HG02763 (cell line): Measurements from ENCODE around the gene WSCD2.

Experiments used
- ATAC-seq: cut with Tn5 transposase; IDR thresholded peaks from one replicate; pipeline ENCODE4 v1.9.1; 2021; ENCODE audit warnings: mild to moderate bottlenecking, moderate library complexity; ENCODE audit not compliant: unreplicated experiment

Gene WSCD2

DNA sequence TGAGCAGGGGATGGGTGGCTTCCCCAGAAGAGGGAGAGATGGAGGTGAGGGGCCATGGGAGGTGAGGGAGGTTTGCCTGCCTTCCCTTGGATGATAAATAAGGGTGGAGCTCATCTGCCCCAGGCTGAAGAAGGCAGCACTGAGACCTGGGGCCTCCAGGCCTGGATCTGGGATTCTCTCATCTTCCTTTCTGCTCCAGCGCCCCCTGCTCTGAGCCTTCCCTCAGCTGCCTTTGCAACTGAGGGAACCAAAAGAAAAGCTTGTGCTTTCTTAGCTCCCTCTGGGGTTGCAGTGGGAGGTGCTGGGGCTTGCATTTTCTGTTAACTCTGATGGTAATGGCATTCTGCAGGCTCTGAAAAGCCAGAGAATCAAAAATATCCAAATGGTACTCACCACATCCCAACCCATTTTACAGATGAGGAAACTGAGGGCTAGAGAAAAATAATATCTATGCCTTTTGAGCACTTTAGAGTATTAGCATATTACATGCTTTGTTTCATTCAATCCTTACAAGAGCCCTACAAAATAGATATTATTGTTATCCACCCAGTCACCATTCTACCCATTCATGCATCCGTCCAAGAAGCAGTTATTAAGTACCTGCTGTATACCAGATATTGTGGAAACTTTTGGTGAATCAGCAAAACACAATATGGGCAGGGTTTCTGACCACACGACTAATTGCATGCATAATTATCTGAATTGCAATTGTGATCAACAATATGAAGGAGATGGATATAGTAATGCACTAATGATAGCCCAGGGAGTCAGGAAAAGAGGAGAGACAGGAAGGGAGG lies 102.2 kb downstream of the WSCD2 start:
- no peak for ATAC-seq

DNA sequence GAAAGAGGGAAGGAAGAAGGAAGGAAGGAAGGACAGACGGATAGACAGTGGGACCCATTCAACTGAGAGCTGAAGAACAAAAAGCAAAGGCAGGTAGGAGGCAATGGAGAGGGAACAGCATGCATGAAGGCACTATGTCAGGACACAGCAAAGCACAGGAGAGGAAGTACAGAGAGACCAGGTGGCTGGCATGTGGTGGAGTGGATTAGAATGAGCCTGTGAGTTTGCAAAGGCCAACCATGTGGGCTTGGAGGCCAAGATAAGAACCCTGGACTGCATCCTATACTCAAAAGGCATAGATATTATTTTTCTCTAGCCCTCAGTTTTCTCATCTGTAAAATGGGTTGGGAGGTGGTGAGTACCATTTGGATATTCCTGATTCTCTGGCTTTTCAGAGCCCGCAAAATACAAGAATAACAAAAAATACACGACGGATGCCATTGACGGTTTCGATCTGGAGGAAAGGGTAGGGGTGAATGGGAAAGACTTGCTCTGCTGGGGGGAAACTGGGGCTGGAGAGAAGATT lies 102.9 kb downstream of the WSCD2 start:
- no peak for ATAC-seq

DNA sequence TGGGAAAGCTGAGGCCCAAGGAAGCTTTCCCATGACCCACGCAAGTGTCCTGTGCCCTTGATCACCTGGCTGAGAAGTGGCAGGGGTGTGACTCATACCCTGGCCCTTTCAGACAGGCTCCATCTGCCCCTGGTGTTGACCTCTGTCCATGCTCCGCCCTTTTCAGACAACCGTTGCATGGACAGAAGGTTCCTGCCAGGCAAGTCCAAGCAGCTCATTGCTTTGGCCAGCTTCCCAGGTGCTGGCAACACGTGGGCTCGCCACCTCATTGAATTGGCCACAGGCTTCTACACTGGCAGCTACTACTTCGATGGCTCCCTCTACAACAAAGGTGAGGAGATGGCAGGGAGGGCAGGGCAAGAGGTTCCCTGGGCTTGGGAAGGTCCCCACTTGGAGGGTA lies 103.5 kb downstream of the WSCD2 start:
- no peak for ATAC-seq

DNA sequence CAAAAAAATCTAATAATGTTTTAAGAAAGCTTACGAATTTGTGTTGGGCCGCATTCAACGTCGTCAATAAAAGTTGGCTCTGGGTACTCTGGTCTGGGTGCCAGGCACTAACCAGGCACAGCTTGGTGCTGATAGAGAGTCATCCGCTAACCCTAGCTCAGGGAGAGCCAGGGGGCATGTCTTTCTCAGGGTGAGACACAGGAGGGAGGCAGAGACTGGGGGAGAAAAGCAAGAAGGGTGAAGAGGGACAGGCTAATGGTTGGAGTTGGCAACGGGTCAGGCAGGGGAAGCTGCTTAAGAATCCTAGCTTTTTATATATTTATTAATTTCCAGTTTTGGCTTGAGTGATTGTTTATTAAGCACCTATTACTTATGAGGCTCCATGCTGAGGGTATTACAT lies 105.1 kb downstream of the WSCD2 start:
- ATAC-seq = no peak

DNA sequence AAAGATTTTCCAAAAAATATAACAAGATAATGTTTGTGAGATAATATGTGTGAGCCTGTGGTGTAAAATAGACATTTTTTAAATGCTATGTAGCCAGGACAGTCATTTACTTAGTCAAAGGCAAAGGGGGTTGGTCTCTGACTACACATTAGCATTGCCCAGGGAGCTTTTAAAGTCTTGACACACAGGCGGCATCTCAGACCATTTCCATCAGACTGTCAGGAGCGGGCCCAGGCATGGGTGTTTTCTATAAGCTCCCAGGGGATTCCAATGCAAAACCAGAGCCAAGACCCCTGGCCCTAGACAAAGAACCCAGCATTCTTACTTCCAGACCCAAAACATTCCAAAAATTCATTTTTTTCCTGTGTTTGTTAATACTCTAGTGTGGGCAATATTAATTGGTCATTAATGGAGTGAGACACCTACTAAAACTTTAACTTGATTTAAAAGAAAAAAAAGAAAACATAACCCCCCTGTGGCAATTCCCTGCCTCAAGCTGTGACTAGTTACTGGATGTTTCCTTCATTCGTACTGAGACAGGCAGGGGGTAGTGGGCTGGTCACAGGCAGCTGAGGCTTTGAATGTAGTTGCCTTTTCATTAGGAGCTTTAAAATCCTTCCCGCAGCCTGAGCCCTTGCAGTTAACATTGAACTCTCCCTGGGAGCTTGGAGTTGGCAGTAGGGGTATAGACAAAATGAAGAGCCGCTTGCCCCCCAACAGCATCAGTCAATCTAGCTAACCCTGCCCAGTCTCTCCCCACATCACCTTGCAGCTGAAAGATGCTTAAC lies 106.3 kb downstream of the WSCD2 start:
- no peak for ATAC-seq

DNA sequence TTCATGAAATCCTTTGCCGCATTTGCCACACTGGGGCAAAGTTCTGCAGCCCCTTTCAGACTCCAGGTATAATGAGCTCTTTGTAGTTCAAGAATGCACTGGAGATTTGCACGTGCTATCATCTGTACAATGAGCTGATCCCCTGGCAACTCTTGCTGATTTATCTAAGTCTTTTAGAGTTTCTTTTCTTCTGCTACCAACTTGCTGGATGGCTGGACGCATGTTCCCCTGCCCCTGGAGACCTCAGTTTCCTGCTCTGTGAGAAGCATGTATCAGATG lies 106.8 kb downstream of the WSCD2 start:
- no peak for ATAC-seq

DNA sequence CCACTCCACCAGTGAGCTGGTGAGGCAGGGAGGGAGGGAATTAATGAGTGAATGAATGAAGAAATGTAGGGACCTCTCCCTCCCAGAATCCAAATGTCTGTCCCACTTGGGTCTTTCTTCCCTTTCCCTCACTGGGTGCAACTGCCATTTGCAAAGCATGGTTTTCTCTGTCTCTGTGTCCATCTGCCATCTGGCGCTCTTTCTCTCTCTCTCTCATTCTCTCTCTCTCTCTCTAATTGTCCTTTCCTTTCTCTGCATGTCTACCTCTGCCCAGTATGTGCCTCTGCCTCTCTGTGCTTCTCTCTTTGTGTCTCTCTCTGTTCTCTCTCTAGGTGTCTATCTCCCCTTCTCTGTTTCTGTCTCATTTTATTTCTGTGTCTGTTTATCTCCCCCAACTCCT lies 107.3 kb downstream of the WSCD2 start:
- no peak for ATAC-seq

DNA sequence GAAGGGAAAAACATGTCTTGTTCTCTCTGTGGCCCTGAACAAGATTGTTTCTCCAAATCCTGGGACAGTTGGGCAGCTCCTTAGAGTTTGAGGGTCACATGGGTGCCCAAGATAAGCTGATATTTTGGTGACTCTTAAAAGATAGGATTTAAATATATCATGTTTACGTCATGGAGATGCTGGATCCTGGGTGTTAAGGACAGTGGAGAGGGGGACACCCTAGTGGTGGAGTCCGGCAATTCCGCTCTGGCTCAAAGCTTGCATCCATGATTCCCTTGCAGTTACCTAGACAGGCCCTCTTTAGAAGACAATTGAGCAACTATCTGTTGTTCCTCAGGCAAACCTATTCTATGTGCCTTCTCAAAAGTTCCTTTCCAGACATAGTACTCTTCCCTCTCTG lies 108.2 kb downstream of the WSCD2 start:
- ATAC-seq = no peak

DNA sequence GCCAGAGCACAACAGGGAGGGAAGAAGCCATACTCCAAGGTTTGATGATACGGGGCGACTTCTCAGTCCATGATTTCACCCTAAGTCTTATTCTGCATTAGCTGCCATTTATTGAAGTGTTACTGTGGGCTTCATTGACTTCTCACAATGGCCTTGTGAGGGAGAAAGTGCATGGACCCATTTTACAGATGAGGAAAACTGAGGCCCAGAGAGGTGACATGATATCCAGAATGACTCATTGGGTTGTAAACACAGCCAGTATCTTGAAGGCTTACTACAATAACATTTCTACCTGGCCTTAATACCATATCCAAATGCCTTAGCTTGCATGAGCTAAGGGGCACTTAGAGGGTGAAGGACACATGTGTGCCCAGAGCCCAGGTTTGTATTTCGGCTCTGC lies 109.4 kb downstream of the WSCD2 start:
- no peak for ATAC-seq

DNA sequence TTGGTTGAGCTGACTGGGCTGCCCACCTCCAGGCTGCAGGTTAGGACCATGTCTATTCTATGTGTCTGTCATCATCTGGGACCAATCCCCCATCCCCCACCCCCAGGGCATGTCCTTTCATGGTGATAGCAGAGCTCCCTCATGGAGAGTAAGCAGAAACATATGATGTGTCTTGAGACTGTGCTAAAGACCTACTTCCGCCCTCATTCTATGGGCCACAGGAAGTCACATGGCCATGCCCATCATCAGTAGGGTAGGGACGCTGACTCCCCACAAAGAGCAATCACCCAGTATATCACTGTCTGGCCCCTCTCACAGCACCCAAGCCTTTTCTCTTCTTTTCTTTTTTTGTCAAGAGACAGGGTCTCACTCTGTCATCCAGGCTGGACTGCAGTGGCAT lies 110.3 kb downstream of the WSCD2 start:
- ATAC-seq = no peak

DNA sequence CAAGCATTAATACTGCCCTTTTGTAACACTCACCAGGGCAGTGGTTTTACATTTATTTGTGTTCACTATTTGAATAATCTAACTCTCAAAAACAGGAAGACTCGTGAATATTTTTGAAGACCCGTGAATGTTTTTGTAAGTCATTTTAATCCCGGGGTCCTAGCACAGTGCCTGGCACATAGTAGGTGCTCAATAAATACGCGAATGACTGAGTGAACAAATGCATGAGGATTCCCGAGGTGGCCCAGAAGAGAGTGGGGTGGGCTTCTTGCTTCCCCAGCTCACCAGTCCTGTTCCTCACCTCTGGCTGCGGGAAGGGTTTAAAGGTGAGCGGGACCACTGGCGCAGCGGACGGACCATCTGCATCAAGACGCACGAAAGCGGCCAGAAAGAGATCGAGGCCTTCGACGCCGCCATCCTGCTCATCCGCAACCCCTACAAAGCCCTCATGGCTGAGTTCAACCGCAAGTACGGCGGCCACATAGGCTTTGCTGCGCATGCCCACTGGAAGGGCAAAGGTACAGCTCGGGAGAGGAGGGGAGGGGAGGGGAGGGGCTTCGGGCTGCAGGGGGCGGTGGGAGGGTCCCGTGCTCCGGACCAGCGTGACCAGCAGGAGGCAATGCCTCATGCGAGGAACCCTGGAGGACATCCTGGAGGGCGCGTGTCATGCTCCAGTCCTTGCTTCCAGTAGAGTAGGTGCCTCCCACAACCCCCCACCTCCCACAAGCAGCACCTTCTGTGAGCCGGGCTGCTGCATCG lies 111.1 kb downstream of the WSCD2 start:
- ATAC-seq = no peak

DNA sequence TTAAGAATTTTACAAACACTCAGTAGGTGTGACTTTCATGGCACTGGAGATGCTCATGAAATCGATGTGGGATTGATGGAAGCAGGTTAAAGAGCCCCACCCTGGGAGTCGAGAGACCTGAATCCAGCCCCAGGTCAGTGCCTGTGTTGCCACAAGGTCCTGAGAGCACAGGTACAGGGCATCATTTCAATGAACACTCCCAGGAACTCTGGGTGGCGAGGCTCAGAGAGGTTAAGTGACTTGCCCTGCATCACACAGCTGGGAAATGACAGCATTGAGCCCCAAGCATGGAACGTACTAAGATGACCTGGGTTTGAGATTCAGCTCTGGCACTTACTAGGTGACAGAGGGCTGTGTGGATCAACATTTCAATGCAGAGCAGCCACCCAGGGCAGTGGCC lies 111.8 kb downstream of the WSCD2 start:
- ATAC-seq = no peak

DNA sequence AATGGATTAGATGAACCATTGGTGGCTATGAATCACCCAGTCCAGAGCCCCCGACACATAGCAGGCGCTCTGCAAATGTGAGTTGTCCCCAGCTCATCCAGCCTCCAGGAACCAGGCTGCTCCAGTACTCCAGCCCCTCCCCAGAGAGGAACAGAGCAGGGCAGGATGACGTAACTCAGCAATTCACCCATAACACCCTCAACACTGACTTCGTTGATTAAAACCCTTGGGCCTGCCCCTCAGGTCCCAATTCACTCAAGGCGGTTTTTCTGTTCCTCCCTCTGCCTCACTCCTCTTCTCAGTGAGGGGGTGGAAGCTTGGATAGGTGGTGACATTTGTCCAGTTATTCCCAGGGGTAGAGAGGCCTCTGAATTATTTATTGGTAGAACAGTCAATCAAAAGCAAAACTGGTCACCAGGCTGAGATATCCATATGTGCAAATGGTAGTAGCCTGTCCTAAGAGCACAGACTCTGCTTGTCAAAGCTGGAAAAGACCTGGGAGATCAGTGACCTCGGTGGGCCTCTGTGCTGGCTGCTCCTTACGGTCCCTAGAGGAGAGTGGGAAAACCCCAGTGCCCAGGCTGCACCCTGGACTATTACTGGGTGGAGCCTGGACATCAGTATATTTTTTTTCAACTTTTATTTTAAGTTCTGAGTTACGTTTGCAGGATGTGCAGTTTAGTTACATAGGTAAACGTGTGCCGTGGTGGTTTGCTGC lies 113.1 kb downstream of the WSCD2 start:
- no peak for ATAC-seq

DNA sequence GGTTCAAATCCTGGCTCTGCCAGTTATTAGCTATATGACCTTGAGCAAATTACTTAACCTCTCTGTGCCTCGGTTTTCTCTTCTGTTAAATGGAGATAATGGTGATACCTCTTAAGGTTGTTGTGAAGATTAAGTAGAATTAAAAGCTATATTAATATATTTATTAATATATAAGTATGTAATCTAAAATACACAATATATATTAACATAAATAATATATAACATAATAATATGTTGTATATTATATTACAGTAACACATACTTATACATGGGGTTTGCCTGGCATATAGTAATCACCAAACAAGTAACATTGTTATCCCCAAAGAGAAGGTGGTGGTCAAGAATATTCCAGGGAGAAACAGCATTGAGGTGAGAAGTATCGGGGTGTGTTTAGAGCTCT lies 118.0 kb downstream of the WSCD2 start:
- no peak for ATAC-seq

DNA sequence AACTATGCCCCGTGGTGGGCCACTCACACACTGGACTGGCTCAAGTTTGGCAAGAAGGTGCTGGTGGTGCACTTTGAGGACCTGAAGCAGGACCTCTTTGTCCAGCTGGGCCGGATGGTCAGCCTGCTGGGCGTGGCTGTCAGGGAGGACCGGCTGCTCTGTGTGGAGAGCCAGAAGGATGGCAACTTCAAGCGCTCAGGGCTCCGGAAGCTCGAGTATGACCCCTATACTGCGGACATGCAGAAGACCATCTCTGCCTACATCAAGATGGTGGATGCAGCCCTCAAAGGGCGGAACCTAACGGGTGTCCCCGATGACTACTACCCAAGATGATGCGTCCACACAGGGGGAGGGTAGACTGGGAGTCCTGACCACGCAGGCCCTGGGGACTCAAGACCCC lies 118.9 kb downstream of the WSCD2 start:
- ATAC-seq = no peak

DNA sequence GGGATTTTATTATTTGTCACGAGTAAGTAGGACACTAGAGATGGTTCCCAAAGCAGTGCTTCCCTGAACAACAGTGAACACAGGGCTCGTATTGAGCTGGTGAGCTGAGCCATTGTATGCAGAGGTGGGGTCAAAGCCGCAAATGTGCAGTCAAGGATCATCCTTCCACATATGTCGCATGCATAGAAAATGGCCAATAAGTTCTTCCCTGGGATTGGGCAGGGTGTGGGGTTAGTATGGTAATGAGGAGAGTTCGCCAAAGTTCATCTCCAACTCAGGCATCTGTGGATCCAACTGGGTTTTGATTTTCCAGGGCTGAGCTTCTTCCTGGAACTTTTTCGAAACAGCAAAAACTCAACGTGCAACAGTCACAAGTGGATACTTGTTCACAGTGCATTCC lies 123.4 kb downstream of the WSCD2 start:
- no peak for ATAC-seq

DNA sequence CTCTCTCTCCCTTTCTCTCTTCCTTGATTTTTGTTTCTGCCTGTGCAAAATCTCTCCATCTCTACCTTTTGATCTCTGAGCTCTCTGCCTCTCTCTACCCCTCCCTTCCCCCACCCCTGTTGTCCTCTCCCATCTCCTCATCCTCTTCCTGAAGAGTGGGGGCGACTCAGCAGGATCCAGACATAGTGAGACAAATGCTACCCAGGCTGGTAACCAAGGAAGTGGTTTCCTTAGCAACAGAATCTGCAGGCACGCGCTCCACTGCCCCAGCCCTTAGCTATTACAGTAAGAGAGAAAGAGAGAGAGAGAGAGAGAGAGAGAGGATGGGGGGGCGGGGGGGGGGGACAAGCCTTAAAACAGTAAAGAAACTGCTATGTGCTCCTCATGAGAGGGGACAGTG lies 124.5 kb downstream of the WSCD2 start:
- ATAC-seq = no peak

DNA sequence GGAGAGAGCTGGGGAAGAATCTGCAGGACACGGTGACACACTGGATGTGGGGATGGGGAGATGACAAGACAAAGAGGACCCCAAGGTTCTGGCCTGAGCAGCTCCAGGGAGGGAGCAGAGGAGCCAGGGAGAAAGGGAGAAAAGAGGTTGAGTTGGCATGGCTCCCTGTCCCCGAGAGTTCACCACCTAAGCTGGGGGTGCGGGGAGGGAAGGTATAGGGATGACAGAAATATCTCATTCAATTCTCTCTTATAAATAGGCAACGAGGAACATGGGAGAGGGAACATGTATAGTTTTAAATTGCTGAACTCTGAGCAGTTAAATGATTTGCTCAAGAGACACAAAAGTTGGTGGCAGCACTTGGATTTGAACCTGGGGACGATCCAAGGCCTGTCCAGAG lies 124.9 kb downstream of the WSCD2 start:
- no peak for ATAC-seq

DNA sequence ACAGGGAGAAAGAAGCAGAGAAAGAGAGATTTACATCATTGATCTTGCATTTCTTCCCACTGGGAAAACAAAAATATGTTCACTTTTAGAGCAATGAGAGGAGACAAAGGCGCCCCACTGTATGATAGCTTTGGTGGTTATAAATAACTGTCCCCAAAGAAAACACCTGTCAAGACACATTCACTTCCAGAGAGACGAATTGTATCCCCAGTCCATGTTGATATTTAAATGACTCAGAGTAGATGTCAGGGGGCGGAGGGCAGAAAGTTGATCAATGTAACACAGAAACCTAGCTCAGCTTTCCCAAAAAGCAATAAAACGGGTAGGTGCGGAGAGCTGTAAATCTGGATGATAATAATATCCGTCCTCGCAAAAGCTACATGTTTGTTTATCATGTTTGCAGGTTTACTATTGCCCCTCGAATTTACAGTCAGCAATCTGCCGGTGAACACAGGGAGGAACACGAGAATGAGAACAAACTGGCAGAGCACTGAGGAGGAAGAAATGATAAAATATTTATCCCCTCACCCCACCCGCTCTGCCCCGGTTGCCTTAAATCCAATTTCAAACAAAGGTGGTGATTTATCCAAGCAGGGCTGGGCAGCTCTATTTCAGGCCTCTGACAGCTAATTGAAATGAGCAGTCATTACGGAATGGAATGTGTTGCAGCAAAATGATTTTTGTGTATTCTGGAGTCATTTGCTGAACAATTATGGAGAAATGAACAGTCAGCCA lies 125.6 kb downstream of the WSCD2 start:
- no peak for ATAC-seq

DNA sequence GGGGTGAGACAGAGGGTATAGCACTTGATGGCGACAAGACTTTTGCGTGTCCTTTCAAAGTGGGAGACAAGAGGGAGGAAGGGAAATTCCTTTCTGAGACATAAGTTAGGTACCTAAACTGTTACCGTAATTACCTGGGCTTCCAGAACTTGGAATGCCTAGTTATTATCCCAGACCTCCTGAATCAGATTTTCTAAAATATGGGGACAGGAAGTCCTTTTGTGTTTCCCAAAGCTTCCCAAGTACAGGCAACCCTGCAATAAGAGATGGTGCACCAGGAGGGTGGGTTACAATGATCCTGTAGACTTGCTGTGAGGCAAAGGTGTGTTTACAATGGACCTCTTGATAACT lies 126.1 kb downstream of the WSCD2 start:
- ATAC-seq = no peak

DNA sequence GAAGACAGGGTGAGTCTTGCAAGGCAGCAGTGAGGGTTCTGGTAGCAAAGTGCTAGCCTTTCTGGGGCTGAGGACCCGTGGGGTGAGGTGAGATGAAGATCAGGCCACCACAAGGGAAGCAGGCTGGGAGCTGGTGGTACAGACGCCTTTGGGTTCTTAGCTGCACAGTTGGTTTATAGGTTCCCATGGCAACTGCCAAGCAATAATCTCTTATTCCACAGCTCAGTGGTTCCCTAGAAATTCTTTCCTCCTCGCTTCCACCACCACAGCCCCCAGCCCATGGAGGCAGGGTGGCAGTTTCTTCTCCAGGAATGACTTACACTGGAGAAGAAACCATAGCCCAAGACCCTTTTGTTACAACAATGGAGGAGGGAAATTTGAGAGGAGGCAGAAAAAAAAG lies 127.9 kb downstream of the WSCD2 start:
- no peak for ATAC-seq
